Activated T-cell treated with anti-CD3 and anti-CD28 coated beads for 1 hour (primary cell): ENCODE measurements around the gene CD74.
"Not testable (repeated sequence)": the region's sequence is repeated elsewhere in the genome, so short reads cannot be mapped to it uniquely, and the experiment has no call there.

Experiments
- DNase-seq: peaks from one replicate; pipeline ENCODE4 v3.0.0-alpha.2; 2020; ENCODE audit warnings: low read depth

CD74 gene

GRCh38 chr5:150441813-150442698 is 29.3 kb upstream of the CD74 start:
- no peak for DNase-seq

GRCh38 chr5:150440948-150441812 is 28.5 kb upstream of the CD74 start:
- DNase-seq = no peak

- DNase-seq = no peak
Measured at GRCh38 chr5:150438873-150439546, 26.3 kb upstream of the CD74 start.

DNA sequence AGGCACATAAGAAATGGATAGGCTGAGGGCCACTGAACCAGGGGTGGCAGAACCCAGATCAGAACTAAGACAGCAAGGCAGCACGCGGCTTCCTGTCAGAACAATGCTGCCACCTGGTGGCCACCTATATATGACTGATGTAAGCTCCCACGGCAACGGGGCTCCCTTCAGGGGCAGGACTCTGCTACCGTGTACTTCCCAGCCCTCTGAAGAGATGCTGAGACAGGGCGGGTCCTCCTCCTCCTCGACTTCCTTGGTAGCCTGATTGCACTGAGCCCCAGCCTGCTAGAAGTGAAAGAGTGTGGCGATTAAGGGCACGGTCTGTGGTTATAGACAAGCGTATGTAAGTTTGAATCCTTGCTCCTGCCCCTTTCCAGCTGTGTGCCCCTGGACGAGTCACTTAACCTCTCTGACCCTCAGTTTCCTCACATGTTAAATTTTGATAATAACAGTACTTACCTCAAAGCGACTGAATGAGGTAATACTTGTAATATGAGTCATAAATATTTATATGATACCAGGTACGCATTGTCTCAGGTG is 23.5 kb upstream of the CD74 start:
- peak; percentile 89 for DNase-seq

- no peak for DNase-seq
Measured at GRCh38 chr5:150434464-150434863, 21.8 kb upstream of the CD74 start.

GRCh38 chr5:150431574-150431973 is 18.9 kb upstream of the CD74 start:
- no peak for DNase-seq

DNA sequence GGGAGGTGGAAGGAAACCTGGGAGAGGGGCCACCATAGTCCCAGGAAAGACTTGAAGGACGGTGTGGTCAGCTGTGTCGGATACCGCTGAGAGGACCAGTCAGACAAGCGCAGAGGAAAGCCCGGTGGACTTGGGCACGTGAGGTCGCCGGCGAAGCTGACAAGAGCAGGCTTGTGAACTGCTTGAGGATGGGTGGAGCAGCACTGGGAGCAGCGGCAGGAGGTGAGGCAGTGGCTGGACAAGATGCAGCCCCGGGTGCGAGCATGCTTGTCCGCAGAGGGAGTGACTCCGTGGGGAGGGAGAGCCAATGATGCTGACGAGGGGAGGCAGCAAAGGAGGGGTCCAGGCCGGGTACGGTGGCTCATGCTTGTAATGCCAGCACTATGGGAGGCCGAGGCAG is 18.3 kb upstream of the CD74 start:
- no peak for DNase-seq

GRCh38 chr5:150429410-150429873 is 16.7 kb upstream of the CD74 start:
- no peak for DNase-seq

DNA sequence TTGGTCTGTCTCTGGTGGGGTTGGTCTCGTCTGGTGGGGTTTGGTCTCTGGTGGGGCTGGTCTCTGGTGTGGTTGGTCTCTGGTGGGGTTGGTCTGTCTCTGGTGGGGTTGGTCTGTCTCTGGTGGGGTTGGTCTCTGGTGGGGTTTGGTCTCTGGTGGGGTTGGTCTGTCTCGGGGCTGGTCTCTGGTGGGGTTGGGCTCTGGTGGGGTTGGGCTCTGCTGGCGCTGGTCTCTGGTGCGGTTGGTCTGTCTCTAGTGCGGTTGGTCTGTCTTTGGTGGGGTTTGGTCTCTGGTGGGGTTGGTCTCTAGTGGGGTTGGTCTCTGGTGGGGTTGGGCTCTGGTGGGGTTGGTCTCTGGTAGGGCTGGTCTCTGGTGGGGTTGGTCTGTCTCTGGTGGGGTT is 16.3 kb upstream of the CD74 start:
- DNase-seq = no peak

- DNase-seq = no peak
Measured at GRCh38 chr5:150428106-150428876, 15.6 kb upstream of the CD74 start.

GRCh38 chr5:150426165-150426564 is 13.5 kb upstream of the CD74 start:
- DNase-seq = not testable (repeated sequence)

- DNase-seq = no peak
Measured at GRCh38 chr5:150422758-150423157, 10.0 kb upstream of the CD74 start.

DNA sequence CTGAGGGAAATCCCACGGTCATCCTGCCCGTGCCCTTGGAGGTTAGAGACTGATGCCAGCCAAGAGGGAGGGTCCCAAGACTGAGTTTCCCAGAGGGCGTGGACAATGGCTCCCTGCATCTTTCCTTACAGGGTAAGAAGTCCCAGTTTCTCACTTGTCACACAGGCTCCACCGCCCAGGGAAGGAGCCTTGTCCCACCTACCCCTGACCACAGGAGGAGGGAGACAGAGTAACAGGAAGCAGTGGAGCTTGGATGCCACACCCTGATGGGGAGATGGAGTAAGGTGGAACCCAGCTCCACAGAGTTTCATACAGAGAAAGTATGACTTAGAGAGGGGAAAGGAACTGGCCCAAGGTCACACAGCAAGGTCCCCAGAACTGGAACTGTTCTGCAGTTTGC is 9.4 kb upstream of the CD74 start:
- no peak for DNase-seq

DNA sequence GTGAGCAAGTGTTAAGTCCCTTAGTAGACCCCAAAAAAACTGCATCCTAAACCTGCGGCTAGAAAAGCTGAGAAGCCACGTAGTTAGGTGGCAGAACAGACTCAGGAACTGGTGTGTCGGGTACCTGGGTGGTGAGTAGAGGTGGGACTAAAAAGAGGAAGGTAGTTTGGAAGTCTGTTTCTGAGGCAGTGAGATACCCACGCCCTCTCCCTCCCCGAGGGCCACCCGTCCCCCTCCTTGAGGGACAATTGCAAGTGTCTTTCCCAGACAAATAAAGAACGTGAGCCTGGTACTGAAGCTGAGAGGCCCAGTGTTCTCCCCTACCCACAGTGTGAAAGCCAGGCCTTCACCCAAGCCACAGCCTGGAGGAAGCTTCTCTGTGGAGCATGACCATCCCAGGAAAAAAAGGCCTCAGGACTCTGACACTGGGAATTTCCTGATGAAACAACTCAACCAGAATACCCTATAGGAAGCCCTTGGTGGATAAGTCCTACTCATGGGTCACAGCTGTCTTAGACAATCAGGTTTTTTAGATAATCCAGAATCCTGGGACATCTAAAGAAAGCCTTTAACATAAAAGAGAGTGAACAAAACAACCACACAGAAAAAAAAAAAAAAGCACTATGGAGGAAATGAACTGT is 7.0 kb upstream of the CD74 start:
- DNase-seq = no peak

- DNase-seq = not testable (repeated sequence)
Measured at GRCh38 chr5:150413902-150414790, 1.4 kb upstream of the CD74 start.

DNA sequence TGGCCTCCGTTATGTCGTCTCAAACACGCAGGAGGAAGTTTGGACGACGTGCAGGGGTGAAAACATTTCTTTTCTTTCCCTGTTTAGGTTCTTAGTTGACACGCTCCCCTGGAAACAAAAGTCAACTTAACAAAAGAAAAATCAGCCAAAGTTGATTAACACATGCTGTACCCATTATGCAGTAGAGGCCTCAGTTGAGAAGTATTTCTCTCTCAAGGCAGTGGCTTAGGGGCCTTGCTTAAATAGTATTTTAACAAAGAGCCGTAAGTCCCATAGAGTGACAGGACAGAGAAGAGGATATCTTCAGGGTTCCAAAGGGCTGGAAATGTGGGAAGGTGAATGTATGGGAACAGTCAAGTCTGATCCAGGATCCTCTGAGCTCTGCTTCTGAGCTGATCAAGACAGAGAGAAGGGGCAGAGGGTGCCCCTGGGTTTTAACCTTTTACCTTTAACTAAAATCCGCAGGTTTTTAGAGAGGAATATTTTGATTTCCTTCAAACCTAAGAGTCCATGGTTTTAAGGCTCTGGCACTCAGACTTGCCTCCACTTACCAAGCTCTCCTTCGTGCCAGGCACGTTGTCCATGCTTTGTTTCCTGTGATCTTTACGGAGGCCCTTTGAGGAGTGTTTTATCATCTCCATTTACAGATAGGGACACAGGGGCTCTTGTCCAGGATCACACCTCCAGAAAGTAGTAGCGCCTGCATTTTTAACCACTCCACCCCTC is 629 bp upstream of the CD74 start:
- no peak for DNase-seq

DNA sequence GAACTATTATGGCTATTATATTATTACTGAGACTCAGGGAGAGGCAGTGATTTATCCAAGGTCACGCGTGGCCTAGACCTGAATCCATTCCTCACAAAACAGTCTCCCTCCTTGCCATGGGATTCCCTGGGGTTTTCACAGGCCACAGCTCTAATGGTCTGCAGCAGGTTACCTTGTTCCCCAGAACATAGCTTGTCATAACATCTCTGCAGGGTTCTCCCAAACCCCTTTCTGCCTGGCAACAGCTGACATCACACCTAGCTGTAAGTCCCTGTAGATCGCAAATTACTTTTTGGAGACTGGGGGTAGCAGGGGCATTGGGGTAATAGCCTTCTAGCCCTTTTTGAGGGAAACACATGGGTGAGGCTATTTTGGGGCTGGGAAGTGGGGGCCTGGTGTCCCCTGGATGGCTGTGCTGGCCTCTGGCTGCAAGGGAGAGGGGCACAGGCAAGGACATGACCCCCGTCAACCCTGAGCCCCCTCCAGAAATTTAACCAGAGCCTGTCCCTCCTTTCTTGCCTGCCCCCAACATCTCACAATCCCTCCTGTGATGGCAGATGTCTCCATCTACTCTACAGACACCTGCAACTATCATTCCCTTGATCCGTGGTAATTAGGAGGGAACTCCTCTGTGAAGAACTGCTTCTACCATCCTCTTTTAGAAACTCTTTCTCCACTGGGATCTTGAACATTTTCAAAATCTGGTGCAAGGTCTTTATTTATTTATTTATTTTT is 1.3 kb downstream of the CD74 start:
- peak; percentile 49 for DNase-seq

DNA sequence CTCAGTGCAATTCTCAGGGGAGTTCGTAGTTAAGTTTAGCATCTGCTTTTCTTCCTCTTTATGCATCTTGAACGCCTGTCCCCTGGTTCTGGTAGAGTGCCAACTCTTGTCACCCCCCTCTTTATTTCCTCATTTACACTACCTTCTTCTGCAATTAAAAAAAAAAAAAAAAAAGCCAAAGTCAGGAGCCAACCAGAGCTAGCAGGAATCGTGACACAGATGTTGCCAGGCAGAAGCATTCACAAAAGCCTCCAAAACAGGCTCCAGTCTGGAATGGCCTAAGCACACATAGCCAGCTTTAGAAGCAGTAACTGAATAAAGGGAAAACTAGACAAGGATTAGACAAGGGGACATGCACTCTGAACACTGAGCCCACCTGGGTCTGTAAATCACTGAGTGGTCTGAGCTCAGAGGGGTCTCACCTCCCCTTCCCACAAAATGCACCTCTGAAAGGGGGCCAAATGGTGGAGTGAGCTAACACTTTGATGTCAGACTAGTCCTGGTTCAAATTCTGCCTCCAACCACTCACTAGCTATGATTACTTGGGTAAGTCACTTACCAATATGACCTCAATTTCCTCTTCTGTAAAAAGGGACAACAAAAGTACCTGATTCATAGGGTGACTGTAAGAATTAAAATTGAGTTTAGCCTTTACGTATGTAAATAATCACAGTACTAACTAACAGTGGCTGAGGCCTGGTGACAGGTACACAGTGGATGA is 2.0 kb downstream of the CD74 start:
- peak; percentile 28 for DNase-seq
